T-helper 2 cell treated with Interferon-gamma antibody and Interleukin-4, amounts not matched to agents 5 μg/mL and 100 μg/mL, for 36 hours (primary cell): Measurements from ENCODE around the gene TTC28.

Experiments
- DNase-seq: peaks from one replicate; pipeline ENCODE4 v3.0.0; 2021; ENCODE audit warnings: low spot score
- H3K27ac Mint-ChIP-seq: one replicate; pipeline ENCODE4 v1.8.0; 2021; ENCODE audit warnings: mild to moderate bottlenecking, mixed read lengths
- H3K27me3 Mint-ChIP-seq: one replicate; pipeline ENCODE4 v1.8.0; 2021; ENCODE audit warnings: low read depth, mixed read lengths
- H3K36me3 Mint-ChIP-seq: one replicate; pipeline ENCODE4 v1.8.0; 2021; ENCODE audit warnings: low read depth, mixed read lengths
- H3K4me1 Mint-ChIP-seq: one replicate; pipeline ENCODE4 v1.8.0; 2021; ENCODE audit warnings: low read depth, mixed read lengths
- H3K4me3 Mint-ChIP-seq: one replicate; pipeline ENCODE4 v1.8.0; 2022; ENCODE audit warnings: mild to moderate bottlenecking, moderate library complexity, mixed read lengths
- H3K9me3 Mint-ChIP-seq: one replicate; pipeline ENCODE4 v1.8.0; 2021; ENCODE audit warnings: mixed read lengths

The TTC28 gene

DNA sequence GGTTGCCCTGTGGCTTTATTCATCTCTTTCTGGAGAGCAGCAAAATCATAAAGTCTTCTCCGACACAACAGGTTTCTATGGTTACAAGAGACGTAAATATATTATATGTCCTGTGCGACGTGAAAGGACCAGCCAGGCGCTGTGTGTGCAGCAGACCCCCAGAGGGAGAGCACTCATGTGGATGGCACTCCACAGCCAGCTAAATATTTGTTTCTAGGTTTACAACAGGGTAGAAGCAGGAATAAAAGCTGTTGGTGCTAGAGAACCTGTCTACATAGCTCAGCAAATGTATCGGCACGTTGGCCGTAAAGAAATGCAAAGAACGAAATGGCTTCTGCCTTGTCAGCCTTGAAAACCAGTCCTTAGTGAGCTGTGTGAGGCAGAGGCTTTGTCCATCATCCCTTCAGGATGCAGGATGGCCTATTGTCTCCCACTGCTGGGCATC is 626.8 kb downstream of the TTC28 start:
- H3K27me3 Mint-ChIP-seq: peaks cover 6% of the 10 kb centered on the region
- no peak overlapping the region for H3K27ac Mint-ChIP-seq
- H3K4me3 Mint-ChIP-seq: no peak overlapping the region
- H3K36me3 Mint-ChIP-seq: no peaks in the 10 kb centered on the region
- no peak for DNase-seq
- H3K4me1 Mint-ChIP-seq: no peaks in the 10 kb centered on the region
- H3K9me3 Mint-ChIP-seq: no peaks in the 10 kb centered on the region

DNA sequence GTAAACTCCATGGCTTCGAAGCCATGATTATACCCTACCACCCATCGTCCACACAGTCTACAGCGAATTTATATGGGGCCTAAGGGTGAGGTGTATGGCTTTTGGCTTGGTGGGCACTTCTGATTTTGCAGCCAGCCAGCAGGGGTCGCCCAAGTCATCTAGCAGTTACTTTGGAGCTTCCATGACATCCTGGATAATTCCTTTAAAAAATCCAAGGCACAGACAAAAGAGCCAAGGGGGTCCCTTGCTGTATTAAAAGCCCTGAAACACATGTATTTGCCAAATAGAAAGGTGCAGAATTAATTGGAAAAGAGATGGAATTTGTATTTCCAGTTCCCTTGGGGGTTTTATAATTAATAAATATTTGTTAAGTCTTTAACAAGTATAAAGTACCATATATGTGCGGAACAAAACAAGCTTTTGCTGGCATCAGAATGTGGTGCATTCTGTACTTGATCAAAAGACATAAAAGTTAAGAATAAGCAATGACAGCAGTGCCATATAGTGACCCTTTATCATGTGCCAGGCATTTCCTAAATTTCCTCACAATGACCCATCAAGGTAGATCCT is 627.8 kb downstream of the TTC28 start:
- Mint-ChIP-seq H3K4me1 (no peaks in the 10 kb centered on the region), H3K27ac (no peak overlapping the region), H3K4me3 (no peak overlapping the region), H3K36me3 (no peaks in the 10 kb centered on the region), H3K27me3 (peaks cover 6% of the 10 kb centered on the region), H3K9me3 (no peaks in the 10 kb centered on the region)
- no peak for DNase-seq

DNA sequence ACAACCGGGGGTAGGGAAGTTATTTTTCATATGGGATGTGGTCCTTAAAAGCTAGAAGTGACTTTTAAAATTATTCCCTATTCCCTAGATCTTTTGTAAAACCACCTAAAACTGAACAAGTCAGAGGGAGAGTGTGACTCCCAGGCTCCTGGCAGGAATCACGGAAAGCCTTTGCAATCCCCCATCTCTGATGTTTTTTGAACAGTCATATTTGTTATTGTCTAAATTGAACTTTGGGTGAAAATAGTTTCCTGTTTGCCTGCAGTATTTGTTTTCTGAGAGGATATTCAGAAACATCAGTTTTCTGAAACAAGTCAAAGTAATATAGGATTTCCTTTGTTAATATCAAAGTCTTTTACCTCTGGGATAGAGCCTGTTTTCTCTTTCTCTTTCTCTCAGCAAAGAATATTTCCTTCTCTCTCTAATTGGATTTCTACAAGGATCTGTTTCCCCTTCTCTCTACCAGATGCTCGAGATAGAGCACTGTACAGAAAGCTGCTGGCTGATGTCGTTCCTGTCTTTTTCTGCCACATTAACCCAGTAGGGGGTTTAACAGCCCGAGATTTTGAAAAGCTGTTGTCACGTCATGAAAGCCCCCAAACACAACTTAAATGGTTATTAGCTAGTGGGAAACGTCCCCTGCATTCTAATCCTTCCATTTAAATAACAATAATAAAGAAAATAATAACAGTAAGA is 628.4 kb downstream of the TTC28 start:
- H3K4me3 Mint-ChIP-seq: no peak overlapping the region
- H3K9me3 Mint-ChIP-seq: no peaks in the 10 kb centered on the region
- no peak overlapping the region for H3K27ac Mint-ChIP-seq
- H3K36me3 Mint-ChIP-seq: no peaks in the 10 kb centered on the region
- DNase-seq: no peak
- no peaks in the 10 kb centered on the region for H3K4me1 Mint-ChIP-seq
- H3K27me3 Mint-ChIP-seq: peaks cover 6% of the 10 kb centered on the region

DNA sequence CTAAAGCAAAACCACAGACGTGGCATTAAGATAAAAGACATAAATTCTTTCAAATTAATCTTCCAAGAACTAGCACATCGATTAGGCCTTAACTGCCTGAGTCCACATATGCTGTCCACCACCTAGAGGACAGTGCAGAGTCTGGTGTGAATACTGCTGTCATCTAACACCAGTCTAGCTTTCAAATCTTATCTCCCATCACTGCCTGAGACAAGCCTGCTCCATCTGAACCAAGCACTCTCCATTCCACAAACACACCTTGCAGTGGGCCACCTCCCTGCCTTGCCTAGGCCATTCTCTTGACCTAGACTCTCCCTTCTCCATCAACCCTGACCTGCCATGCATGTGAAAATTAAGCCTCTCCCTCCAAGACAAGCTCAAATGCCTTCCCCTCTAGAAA is 631.1 kb downstream of the TTC28 start:
- Mint-ChIP-seq H3K4me1 (no peaks in the 10 kb centered on the region), H3K27me3 (no peaks in the 10 kb centered on the region), H3K9me3 (no peaks in the 10 kb centered on the region), H3K36me3 (no peaks in the 10 kb centered on the region), H3K27ac (no peak overlapping the region), H3K4me3 (no peak overlapping the region)
- no peak for DNase-seq

DNA sequence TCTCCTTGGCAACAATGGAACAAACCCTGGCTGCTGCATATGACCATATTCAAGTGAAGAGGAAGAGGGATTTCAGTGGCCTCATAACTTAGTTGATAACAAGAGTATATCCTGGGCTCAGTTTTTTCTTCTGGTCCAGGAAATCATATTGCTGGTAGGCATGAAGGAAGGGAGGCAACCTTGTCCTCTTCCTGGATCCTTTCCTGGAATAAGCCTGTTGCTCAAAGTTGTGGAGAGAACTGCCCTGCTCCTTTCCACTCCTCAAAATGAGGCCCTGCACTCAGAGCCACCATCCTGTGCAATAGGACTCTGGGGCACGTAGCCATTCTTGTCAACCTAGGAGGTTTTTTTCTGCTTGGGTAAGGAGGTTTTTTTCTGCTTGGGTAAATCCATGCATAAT is 631.9 kb downstream of the TTC28 start:
- no peak for DNase-seq
- no peaks in the 10 kb centered on the region for H3K36me3 Mint-ChIP-seq
- no peak overlapping the region for H3K27ac Mint-ChIP-seq
- H3K4me3 Mint-ChIP-seq: no peak overlapping the region
- no peaks in the 10 kb centered on the region for H3K9me3 Mint-ChIP-seq
- H3K27me3 Mint-ChIP-seq: no peaks in the 10 kb centered on the region
- H3K4me1 Mint-ChIP-seq: no peaks in the 10 kb centered on the region

DNA sequence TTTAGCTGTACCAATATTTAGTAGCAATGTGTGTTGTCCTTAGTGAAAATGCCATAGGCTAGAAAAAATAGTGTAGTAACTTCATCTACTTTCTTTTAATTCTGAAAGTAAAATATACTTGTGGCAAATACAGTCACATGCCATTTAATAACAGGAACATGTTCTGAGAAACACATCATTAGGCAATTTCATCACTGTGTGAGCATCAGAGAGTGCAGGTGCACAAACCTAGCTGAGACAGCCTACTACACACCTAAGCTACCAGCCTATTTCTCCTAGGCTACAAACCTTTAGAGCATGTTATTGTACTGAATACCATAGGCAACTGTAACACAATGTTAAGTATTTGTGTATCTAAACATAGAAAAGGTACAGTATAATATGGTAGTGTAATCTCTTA is 633.5 kb downstream of the TTC28 start:
- H3K4me3 Mint-ChIP-seq: no peak overlapping the region
- no peaks in the 10 kb centered on the region for H3K4me1 Mint-ChIP-seq
- no peak for DNase-seq

DNA sequence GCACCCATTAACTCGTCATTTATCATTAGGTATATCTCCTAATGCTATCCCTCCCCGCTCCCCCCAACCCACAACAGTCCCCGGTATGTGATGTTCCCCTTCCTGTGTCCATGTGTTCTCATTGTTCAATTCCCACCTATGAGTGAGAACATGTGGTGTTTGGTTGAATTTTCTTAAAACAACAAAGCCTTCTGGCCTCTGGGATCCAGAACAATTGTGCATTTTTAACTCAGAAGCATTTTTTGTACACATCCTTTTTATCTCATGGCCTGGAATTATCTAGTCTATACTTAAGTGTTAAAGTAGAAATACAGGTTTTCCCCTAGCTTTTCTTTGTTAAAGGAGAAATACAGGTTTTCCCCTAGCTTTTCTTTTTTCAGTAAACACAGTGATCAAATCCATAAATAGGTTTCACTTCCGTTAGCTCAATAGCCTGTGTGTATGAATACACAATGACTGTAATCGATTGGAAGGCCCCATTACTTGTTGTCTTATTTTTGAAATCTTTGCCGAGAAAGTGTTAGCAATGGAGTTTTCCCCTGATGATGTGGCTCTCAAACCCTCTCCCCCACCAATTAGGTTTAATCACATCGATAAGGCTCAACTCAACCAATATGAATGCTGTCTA is 635.0 kb downstream of the TTC28 start:
- no peak for DNase-seq
- H3K36me3 Mint-ChIP-seq: no peaks in the 10 kb centered on the region
- no peaks in the 10 kb centered on the region for H3K27me3 Mint-ChIP-seq
- no peaks in the 10 kb centered on the region for H3K9me3 Mint-ChIP-seq
- H3K27ac Mint-ChIP-seq: no peak overlapping the region
- H3K4me1 Mint-ChIP-seq: no peaks in the 10 kb centered on the region
- H3K4me3 Mint-ChIP-seq: no peak overlapping the region

More for the DNA sequence above, 633.5 kb downstream of the TTC28 start:
- Mint-ChIP-seq H3K27ac (no peak overlapping the region), H3K9me3 (no peaks in the 10 kb centered on the region), H3K27me3 (no peaks in the 10 kb centered on the region), H3K36me3 (no peaks in the 10 kb centered on the region)

DNA sequence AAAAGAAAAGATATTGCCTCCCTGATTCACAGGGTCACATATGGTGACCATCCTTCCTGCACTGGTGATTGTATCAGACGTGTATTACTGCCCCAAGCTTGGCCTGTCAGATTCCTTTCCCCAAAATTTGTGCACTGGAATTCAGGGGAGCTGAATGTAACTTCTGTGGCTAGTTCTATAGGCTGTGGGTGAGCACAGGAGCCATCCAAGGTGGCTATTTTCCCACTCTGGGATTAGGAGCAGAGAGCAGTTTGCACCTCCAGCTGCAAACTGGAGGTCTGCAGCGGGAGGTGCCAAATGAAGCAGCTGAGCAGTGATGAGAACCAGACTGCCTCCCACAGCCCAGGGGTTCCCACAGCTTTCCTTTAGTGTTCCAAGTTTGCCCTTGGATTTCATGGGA is 636.4 kb downstream of the TTC28 start:
- no peak overlapping the region for H3K27ac Mint-ChIP-seq
- no peak overlapping the region for H3K4me3 Mint-ChIP-seq
- no peaks in the 10 kb centered on the region for H3K36me3 Mint-ChIP-seq
- H3K9me3 Mint-ChIP-seq: no peaks in the 10 kb centered on the region
- no peaks in the 10 kb centered on the region for H3K4me1 Mint-ChIP-seq
- no peaks in the 10 kb centered on the region for H3K27me3 Mint-ChIP-seq
- no peak for DNase-seq

DNA sequence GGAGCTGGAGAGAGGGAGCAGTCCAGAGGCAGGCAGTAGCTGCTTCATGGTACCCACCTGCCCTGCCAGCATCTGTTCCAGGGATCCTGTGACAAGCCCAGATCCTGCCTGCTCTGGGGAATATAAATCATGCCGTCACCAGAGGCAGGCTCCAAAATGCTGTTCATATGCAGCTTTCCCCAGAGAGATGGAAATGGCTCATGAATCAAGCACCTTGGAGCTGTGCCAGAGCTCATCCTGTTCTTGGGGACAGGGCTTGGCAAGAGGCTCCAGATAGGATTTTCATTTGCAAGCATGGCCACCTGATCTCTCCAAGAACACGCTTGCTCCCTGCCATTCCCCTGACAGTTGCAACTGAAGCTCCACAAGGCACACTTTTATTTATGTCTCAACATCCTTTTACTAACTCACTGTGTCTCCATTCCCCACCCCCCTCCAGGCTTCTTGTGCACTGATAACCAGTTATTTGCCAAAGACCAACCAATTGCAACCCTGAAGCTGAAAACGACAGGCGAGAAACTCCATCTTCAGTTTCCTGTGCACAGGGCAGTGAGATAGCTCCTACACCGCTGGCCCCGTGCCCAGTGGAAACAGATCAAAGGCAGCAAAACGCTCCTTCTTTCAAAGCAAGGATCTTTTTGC is 644.8 kb downstream of the TTC28 start:
- no peak for DNase-seq
- Mint-ChIP-seq H3K27me3 (peaks cover 6% of the 10 kb centered on the region), H3K4me1 (no peaks in the 10 kb centered on the region), H3K36me3 (no peaks in the 10 kb centered on the region), H3K9me3 (no peaks in the 10 kb centered on the region), H3K4me3 (no peak overlapping the region), H3K27ac (no peak overlapping the region)

DNA sequence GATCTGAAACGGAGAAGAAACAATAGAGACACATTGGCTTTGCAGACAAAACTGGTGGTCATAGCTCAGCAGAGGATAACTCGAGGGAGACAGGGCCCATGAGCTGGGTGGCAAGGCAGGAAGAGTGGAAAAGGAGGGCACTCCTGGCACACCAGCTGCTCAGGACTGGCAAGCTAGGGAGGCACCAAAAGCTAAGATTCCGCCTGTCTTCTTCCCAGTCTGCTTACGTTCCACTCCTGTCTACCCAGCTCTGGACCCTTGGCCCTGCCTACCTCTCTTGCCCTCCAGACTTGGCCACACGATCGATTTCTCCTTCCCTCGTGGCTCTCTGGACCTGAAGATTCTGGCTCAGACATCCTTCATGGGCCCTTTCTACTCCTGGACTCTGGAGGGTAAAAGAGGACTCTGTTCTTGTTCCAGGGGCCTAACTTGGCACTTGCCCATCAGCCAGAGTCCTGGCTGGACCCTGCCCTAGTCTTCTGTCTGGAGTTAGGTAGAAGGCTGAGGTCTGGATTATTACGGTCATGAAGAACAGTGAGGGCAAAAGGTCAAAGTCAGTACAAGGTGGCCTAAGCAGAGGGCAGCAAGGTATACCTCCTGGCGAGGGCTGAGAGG is 645.4 kb downstream of the TTC28 start:
- Mint-ChIP-seq H3K4me1 (no peaks in the 10 kb centered on the region), H3K36me3 (no peaks in the 10 kb centered on the region), H3K27me3 (peaks cover 6% of the 10 kb centered on the region), H3K4me3 (no peak overlapping the region), H3K27ac (no peak overlapping the region), H3K9me3 (no peaks in the 10 kb centered on the region)
- no peak for DNase-seq

DNA sequence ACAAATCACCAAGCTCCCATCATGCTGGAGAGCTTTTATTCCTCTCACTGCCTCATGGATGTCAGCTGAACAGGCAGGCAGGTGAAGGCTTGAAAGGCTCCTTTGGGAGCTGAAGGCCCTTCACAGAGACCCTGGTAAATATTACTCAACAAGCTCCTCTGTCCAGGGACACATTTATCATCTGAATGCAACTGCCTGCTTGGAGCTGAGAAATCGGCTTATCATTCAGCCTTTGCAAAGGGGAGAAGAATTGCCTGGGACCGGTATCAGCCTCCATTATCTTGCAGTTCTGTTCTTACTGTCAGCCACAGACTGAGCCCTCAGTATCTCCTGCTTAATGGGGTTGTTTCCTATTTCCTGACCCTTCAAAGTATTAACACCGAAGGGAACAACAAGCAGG is 646.8 kb downstream of the TTC28 start:
- H3K27ac Mint-ChIP-seq: no peak overlapping the region
- no peaks in the 10 kb centered on the region for H3K9me3 Mint-ChIP-seq
- no peak overlapping the region for H3K4me3 Mint-ChIP-seq
- no peaks in the 10 kb centered on the region for H3K4me1 Mint-ChIP-seq
- no peak for DNase-seq
- no peaks in the 10 kb centered on the region for H3K36me3 Mint-ChIP-seq
- H3K27me3 Mint-ChIP-seq: peaks cover 6% of the 10 kb centered on the region

DNA sequence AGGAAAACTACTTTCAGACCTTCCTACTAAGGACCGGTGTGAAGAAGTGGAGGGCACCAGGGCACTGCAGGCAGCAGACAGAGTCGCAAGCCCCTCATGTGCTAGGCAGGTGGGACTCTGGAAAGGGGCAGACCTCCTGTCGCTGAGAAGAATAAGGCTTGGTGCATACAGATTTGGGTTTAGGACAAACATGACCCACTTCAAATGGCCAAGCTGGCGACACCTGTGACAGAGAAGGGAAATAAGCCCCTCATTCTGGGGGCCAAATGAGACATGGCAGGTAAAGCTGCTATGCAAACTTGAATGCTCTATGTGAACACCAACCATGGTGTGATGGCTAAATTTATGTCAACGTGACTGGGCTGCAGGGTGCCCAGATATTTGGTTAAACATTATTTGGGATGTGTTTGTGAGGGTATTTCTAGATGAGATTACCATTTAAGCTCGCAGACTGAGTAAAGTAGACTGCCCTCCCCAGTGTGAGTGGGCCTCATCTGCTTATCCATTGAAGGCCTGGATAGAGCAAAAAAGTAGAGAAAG is 648.2 kb downstream of the TTC28 start:
- Mint-ChIP-seq H3K27me3 (peaks cover 3% of the 10 kb centered on the region), H3K27ac (no peak overlapping the region), H3K4me1 (no peaks in the 10 kb centered on the region), H3K4me3 (no peak overlapping the region), H3K36me3 (no peaks in the 10 kb centered on the region), H3K9me3 (no peaks in the 10 kb centered on the region)
- no peak for DNase-seq

DNA sequence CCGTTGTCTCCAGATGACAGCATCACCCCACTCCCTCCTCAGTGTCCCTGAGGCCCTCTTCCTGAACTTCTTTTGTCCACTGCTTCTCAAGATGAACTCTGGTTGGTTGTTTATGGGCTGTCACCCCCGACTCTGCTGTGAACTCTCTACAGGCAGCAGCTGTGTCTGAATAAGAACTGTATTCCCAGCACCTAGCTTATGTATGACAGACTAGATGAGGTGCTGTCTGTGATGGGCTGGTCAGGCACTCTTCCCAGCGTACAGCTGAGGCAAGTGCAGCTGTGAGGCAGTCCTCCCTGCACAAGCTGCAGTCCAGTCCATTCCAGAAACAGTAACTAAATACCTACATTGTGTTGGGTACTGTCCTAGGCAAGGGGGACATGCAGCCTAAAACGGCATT is 649.2 kb downstream of the TTC28 start:
- no peaks in the 10 kb centered on the region for H3K36me3 Mint-ChIP-seq
- H3K4me3 Mint-ChIP-seq: no peak overlapping the region
- H3K27me3 Mint-ChIP-seq: no peaks in the 10 kb centered on the region
- H3K9me3 Mint-ChIP-seq: no peaks in the 10 kb centered on the region
- no peaks in the 10 kb centered on the region for H3K4me1 Mint-ChIP-seq
- DNase-seq: no peak
- no peak overlapping the region for H3K27ac Mint-ChIP-seq

DNA sequence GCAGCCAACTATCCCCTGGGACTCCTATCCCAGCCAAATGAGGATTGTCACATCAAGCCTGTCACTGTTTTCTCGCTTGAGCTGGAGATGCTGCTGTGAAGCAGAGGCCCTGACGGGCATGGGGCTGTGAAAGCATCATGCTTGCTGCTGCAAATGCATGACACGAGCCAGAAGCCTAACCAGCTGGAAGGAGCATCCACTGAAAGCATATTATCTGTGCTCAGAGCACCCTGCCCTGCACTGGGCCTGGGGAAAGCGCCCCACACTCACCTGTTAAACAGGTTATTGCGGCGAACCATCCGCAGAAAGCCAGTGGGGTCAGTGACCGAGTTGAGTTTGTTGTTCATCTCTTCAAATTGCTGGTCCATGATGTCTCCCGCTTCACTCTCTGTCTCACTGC is 649.7 kb downstream of the TTC28 start:
- Mint-ChIP-seq H3K27ac (no peak overlapping the region), H3K9me3 (no peaks in the 10 kb centered on the region), H3K4me1 (no peaks in the 10 kb centered on the region), H3K4me3 (no peak overlapping the region), H3K27me3 (no peaks in the 10 kb centered on the region), H3K36me3 (no peaks in the 10 kb centered on the region)
- no peak for DNase-seq
